ENCODE data around the gene TTC34.

TTC34 gene

DNA sequence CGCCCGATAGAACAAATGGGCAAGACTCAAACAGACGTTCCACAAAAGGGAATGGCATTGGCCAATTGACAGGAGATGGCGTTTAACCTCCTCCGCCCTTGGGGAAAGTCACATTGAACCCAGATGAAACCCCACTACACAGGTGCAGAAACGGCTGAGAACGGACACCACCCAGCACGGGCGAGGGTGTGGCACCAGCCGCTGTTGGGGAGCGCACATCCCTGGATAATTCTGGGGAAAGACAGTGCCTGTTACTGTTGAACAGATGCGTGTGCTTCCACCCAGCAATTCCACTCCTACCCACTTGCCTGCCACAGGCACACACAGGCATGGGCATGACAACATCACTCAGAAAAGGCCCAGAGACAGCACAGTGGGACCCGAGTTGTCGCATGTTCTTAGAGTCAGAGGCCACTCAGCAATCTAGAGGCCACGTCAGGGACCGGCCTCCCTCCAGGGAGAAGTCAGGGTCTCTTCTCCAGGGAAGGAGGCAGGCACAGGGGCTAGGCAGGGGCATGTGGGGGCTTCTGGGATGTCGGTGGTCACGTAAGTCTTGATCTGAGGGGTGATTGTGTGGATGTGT is 199.7 kb downstream of the TTC34 start:
- no peak for DNase-seq

DNA sequence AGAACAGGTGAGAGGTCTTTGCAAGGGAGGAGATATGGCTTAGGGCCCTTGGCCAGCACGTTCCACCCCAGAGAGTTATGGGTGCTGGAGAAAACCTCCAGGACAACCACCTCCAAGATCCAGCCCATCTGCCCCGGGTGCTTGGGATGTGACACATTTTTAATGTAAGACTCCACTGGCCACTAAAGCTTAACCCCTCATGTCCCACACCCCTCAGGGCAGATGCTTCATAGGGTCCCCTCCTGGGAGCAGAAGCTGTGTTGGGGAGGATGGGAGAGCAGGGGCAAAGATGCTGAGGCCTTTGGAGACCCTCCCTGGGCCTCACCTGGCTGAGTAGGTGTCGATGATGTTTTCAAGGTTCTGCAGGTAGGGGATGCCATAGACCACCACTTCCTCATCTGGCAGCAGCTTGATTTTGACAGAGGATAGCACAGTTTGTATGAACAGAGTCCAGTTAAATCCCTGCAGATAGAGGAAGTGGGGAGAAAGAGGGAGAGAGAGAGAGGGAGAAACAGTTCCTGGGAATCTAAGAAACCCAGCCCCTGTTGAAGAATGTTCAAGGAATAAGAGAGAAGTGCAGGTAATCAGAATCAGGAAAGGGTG is 203.1 kb downstream of the TTC34 start:
- no peak for DNase-seq

DNA sequence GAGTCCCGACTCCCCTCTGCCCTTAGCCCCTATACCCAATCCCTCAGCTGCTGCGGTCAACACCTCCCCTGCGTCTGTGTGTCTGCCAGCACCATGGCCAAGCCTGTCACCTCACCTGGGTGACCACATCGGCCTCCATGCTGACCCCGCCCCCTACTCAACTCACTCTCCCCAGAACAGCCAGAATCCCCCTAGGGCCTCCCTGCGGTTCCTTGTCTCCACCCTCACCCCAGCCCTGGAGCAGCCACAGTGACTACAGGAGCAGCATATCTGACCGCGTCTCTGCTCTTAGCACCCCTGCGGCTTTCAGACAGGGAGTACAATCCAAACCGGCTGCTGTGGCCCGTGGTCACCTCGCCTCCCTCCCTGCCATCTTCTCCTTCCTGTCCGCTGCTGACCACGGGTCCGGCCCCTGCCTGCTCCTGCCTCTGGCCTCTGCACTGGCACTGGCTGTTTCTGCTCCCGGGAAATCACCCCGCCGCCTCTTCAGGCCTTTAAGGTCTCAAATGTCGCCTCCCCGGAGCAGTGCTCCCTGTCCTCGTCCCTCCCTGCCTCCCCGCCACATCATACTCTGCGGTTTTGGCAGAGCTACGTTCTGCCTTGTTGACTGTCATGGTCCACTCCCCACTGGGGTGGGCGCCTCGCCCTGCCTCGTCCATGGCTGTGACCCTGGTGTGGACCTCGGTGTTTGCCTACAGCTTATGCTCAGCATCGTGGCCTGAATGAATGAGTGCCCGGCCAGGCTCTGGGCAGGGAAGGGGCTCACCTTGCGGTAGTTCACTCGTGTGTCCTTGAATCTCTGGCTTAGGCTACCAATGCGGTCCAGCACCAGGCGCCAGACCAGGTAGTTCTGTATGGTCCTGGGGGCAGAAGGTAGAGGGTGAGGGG is 203.8 kb downstream of the TTC34 start:
- no peak for DNase-seq

DNA sequence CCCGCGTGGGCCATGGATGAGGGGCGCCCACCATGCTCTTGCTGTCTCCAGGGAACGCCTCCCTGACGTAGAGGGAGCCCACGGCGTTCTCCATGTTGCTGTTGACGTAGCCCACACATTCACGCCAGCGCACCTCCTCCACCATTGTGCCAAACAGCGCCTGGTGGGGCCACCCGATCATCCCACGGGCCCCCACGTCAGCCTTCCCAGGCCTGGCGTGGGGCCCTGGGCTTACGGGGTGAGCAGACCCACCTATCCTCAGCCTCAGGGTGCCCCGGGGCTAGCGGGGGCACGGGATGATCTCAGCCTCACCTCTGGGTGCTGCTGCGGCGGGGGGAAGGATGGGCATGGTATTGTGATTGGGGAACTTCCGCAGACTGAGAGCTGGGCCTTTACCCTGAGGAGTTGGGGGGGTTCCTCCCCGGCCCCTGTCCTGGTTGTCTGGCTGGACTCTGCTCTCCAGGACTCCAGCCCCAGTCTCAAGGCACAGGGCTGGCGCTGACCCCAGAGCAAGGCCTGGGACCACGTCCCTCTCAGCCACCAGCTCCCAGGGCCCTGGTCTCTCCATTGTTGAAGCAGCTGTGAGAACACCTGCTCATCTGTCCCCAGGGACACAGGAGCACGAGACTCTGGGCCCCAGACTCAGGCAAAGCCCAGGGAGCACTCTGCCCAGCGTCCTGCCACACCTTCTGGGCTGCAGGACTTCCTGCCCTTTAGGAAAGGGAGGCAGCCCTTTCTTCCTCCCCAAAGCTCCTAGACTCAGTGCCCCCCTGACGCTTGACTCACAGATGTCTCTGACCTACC is 204.8 kb downstream of the TTC34 start:
- no peak for DNase-seq

DNA sequence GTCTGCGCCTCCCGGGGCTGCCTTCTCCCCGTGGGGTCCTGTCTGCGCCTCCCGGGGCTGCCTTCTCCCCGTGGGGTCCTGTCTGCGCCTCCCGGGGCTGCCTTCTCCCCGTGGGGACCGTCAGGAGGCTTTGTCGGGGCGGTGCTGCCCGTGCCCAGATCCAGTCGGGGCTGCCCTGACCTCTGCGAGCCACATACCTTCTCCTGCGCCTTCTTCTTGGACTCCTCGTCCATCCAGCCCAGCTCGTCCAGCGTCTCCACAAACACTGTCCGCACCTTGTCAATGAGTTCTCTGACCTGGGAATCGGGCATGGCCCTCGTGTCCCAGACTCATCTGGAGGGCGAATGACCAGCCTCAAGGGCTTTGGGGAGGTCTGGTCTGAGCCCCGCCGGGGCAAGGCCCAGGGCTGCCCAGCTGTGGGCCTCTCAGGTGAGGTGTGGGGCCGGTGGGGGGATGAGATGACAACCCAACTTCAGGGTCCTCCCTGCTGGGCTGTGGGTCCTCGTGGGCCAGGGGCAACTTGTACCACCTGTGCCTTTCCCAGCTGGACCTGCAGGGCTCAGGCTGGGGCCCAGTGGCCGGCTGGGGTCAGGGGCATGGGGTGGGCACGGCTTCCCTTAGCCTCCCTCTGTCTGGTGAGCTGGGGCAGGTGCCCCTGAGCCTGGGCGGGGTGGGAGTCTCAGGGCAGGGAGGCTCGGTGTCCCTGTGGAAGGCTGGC is 205.5 kb downstream of the TTC34 start:
- DNase-seq = no peak

DNA sequence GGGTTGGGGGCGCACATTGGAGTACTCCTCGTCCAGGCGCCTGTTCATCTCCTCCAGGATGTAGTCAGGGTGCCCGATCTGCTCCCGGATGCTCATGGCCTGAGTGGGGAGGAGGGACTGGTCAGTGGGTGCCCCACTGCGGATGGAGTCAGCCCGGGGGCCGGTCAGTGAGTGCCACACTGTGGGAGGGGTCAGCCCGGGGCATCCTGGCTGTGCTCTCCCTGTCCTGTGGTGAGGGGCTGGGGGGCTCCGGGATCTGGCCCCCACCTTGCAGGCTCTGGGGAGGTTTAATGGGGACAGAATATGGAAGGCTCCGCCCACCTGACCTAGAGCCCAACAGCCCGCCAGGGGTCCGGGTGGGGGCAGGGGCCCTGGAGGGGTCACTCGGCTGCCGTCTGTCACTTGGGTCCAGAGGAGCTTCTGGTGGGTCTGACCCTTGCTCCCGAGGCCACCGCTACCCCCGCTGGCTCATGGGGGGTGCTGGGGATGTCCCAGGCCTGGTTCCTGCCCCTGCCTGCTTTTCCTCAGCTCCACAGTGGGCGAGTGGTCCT is 206.2 kb downstream of the TTC34 start:
- DNase-seq = no peak

DNA sequence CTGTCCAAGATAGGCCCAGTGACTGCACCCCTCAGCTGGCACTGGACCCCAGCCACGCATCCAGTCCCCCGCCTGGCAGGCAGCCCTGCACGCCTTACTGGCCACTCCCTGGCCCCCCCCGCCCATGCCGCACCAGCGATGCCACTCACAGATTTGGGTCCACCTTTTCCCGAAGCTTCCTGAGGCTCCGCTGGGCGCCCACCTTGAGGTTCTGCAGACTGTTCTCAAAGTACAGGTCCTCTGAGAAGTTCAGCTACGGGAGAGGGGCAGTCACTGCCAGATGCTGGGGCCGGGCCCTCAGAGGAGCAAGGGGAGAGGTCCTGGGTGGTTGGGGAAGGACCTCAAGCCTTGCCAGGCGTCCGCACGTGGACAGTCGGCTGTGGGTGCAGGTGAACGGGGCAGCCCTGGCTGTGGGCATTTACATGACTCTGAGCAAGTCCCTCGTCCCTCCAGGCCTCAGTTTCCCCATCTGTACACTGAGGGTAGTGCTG is 206.8 kb downstream of the TTC34 start:
- no peak for DNase-seq

DNA sequence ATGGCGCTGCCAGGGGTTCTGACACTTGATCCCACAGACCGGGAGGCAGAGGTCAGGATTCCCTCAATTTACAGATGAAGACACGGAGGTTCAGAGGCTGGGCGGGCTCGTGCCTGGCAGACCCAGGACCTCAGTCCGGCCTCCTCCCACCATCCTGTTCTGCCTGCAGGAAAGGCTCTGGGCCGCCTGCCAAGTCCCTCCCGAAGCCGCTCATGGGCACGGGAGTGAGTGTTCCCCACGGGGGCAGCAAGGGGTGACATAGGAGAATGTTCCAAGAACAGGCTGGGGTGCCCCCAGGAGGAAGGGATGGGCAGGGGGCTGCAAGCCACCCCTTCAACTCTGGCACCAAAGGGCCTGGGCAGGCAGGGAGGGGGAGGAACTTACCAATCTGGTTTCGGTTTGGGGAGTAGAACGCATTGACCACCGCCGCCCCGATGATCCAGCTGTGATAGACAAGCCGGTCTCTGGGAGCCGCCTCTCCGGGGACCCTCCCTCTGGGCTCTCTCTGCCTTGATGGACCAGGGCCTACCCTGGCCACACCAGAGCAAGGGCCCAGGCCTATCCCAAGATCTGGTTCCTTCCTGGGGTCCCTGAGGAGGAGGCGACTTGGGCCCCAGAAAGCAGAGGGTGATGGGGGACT is 207.4 kb downstream of the TTC34 start:
- DNase-seq = peak; percentile 72

DNA sequence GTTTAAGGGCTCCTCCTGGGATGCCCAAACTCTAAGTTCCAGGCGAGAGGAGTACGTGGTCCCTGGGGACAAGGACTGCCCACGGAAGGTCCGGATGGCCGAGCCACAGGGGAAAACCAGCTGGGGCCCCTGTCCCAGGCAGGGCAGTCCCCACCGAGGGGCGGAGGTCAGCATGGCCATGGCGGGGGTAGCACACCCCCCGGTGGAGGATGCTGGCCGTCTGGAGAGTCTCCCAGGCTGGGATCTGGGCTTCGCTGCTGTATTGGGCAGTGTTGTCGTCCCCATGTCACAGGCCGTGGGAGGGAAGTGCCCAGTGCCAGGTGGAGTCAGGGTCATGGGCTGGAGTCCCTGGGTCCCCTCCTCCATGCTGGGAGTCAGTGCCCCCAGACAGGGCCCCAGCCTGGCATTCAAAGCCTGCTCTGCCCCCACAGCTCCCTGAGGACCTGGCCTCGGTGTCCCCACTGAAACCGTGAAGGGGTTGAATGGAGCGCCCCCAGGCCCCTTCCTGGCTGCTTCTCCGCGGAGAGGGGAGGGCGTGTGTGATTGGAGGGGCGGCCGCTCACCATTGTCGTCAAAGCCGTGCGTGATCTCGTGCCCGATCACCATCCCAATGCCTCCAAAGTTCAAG is 208.1 kb downstream of the TTC34 start:
- DNase-seq = no peak

DNA sequence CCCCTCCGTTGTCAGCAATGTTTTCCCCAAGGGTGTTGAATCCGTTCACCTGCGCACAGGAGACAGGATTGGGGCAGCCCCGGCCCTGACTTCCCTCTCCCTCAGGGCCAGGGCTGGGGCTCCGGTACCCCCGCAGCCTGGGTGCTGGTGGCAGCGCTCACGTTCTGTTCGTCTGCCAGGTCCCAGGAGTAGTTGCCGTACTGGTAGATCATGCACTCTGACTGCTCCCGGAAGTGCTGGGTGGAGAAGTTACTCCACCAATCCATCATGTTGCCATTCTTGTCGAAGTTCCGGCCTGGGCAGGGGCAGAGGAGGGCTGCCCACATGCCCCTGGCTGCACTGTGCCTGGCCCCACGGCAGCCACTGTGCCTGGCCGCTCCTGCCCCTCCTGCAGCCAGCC is 208.8 kb downstream of the TTC34 start:
- DNase-seq = no peak

DNA sequence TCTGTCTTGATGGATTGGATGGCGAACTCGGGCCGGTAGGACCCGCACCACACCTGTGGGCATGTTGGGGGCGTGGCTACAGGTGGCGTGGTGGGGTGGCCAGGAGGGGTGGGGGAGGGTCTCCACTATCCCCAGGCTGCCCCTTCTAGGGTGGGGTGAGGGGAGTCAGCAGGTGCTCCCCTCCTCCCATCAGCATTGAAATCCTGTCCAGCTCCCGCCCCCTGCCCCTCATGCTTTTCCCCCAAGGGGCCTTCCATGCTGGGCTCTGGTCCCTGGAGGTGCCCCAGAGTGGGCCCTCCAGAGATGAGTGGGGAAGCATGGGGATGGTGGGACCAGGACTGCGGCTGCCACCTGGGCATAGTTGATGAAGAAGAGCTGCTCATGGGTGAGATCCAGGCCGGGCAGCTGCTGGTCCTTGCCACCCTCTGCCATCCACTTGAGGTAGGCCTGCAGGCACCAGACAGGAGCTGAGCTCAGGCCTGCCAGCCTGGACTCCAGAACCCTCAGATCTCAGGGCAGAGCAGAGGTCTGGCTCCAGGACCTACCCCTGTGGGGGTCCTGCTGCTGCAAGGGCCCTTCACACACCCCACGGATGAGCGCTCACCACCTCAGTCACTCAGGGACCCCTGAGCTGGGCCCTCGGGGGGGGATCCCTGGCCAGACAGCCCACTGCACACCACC is 209.8 kb downstream of the TTC34 start:
- no peak for DNase-seq

DNA sequence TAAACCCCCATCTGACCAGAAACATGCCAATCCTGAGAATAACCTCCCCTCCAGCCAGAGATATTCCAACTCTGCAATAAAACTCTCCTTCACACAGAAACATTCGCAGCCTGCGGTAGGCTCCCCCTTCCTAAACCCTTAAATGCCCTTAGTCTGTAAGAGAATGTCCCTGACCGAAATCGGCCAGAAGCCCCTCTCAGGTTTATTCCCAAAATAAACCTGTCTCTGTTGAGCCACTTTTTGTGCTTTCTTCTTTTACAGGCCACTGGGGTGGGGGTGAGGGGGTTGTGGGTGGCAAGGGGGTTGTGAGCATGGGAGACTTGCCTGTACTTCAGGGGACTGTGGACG is 210.3 kb downstream of the TTC34 start:
- DNase-seq = no peak

DNA sequence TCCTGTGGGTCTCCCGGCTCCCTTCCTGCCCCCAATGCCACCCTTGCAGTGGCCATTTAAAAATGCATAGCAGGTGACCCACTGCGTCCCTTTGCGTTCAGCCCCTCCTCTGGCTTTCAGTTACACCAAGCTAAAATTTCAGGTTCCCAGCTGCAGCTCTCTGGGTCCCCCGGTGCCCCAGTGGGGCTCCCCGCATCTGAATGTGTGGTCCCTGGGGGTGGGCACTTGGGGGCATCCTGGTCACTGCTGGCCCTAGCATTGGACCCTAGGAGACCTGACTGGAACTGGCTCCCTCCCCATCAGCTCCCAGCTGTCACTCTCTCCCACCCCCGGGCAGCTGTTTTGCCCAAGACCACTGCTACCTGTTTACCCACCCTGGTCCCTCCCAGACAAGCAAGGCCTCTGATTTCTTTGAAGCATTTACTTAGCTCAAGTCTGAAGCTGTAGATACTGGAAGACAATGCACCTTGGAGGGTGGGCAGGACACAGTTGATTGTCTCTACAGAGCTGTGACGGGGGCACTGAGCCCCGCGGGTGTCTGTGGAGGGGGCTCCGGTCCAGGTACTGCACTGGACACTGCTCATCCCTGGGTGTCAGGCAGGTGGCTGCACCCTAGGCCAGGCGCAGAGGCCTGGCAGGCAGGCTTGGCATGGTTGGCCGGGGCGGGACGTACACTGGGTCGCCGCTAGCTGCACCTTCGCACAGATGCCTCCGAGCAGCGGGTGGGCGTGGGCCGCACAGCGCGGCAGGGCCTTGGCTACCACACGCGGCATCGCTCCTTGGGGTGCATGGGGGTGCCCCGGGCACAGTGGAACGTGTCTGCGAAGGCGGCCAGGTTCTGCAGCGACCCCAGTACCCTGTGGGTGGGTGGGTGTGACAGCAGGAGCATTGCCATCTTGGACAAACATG is 211.0 kb downstream of the TTC34 start:
- no peak for DNase-seq

DNA sequence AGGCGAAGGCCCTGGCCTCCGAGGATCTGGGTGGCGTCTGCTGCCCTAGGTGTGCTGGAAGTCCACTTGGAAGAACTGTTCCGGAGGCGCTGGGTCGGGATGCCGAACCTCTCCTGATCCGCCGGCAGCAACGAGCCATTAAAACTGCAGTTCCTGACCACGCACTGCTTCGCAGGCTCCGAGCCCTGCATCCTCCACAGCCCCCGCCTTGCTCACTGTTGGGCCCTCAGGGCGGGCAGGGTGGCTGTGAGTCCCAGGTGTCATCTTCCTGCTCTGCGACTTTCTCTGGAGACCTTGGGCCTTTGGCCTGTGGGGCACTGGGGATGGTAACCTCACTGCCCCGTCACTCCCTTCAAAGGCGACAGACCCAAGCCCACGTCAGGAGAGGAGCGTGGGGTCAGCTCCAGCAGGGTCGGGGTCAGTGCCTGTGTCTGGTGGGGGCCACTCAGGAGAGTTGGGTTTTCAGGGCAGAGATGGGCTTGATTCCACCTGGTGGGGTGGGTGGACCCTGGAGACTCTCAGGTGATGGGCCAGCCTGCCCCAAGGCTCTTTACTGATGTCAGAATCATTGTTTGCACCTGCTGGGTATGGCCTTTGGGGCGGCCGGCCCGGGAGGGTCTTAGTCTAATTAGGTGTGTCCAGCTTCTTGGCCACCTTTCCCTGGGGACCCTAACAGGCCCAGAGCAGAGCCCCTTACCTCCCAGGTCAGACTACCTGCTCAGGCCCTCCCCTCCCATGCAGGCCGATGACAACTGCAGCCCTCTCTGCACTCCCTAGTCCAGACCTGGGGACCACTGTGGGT is 211.9 kb downstream of the TTC34 start:
- no peak for DNase-seq

DNA sequence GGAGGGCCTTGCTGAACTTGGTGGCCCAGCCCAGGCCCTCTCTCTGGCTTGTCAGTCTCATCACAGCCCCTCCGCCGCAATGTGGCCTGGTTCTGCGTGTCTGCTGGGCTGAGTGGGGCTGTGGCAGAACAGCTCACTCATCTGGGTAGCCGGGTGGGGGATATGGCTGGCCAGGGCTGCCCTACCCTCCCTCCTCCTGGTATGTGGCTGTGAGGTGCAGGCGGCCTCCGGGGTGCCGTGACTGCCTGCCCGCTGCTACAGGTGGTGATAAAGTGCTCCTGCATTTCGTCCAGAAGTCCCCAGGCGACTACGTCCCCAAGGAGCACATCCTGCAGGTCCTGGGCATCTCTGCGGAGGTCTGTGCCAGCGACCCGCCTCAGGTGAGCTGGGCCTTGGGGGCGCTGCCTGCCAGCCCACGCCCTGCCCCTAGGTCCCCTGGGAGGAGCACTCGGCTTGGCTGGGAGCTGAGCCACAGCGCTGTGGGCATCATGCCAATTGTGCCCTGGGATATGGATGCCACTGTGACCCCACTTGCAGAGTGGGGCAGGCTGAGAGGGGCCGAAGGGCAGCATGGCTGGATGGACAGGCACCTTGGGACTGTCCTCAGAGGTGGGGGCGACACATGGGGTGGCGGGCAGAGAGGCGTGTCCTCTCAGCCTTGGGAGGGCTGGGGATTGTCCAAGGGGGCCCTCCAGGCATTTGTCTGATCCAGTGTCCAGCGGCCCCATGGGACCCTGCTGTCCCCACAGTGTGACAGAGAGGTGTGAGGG is 212.6 kb downstream of the TTC34 start:
- DNase-seq = no peak

DNA sequence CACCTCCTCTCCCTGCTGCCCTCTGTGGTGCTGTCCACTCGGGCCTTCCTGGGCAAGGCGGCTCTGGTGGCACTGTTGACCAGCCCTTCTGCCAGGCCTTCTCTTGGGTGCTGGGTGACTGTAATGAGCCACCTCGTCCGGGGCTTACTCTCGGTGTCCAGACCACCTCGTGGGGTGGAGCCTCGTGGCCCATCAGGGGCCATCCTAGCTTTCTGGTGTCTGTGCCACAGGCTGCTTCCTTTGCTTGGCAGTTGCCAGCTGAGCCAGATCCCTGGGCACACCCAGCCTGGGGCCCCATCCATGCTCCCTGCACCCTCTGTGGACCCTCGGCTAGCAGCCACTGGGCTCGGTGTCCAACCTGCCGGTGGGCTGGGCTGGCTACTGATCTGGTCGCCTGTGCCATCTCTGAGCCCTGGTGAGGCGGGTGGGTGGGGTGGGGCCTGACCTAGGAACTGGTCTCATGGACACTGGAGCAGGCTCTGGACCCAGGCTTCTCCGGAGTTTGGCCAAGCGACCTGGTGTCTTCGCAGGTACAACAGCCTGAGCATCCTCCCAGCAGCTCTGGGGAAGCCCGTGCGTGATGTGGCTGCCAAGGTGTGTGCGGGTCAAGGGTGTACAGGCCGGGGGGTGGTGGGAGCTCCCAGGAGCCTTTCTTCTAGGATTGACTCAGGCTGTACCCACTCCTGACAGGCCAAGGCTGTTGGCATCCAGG is 213.5 kb downstream of the TTC34 start:
- no peak for DNase-seq

Measured in DMS79 treated with DMSO at 0.1 percent for 48 hours (cell line).